SK-N-SH (cell line): ENCODE results near the gene NCBP3. TPM values are rescaled to one million over a fixed set of nuclear protein-coding genes. Genes with fewer than 3 reads are reported as not detected.

Source experiments
- CTCF ChIA-PET: fragments of 300-600, 350-600 bp; formaldehyde crosslinking; extraction: SDS; loops from one replicate; lab custom pipeline; 2021; lab: Yijun Ruan, JAX
- POLR2A ChIA-PET: fragments of 350-600 bp; sonication (Branson Sonifier 250); formaldehyde crosslinking; extraction: SDS; loops from one replicate; lab custom pipeline; 2020; ENCODE audit warnings: antibody characterized with exemption, inconsistent platforms; lab: Yijun Ruan, JAX
- DNase-seq: peaks from one replicate; pipeline ENCODE4 v3.0.0; 2012
- H2AFZ ChIP-seq: fragments of 200-600 bp; sonication (generic); 2 replicates; pipeline ENCODE4 v1.8.1; 2016; ENCODE audit warnings: antibody characterized with exemption, mild to moderate bottlenecking, low read depth
- H3F3A ChIP-seq: fragments of 200-600 bp; sonication (generic); replicated peaks from 2 replicates; pipeline ENCODE3; 2016; ENCODE audit warnings: antibody characterized with exemption, mild to moderate bottlenecking; ENCODE audit not compliant: insufficient read depth
- H3K27ac ChIP-seq, 2 experiments: fragments of 200-500 bp in 1 of 2; fragments of 200-600 bp in 1 of 2; sonication (Bioruptor generic) in 1 of 2; sonication (generic), shearing (Covaris generic) in 1 of 2; 2 replicates each; pipeline versions ENCODE4 v1.5.1 to v1.6.1; 2014 to 2016; ENCODE audit warnings: low read depth in 2 of 2, inconsistent platforms in 1 of 2, low read length in 1 of 2, mild to moderate bottlenecking in 1 of 2, mixed read lengths in 1 of 2
- H3K27me3 ChIP-seq: fragments of 200-600 bp; sonication (generic), shearing (Covaris generic); 2 replicates; pipeline ENCODE4 v1.6.1; 2016; ENCODE audit warnings: mixed run types; ENCODE audit not compliant: insufficient read depth
- H3K36me3 ChIP-seq, 2 experiments: fragments of 200-500 bp in 1 of 2; fragments of 200-600 bp in 1 of 2; sonication (Bioruptor generic) in 1 of 2; sonication (generic) in 1 of 2; replicated peaks in 1 of 2; 2 replicates each; pipeline versions ENCODE3 to v1.5.1; 2014 to 2016; ENCODE audit warnings: low read length in 1 of 2, mild to moderate bottlenecking in 1 of 2; ENCODE audit not compliant: insufficient read depth in 2 of 2, control insufficient read depth in 1 of 2
- H3K4me1 ChIP-seq, 2 experiments: fragments of 200-500 bp in 1 of 2; fragments of 200-600 bp in 1 of 2; sonication (Bioruptor generic) in 1 of 2; sonication (generic), shearing (Covaris generic) in 1 of 2; 2 replicates each; pipeline versions ENCODE4 v1.5.1 to v1.6.1; 2014 to 2016; ENCODE audit warnings: low read depth in 1 of 2, low read length in 1 of 2, mixed run types in 1 of 2; ENCODE audit not compliant: insufficient read depth in 2 of 2, control insufficient read depth in 1 of 2
- H3K4me2 ChIP-seq: fragments of 200-600 bp; sonication (generic), shearing (Covaris generic); 2 replicates; pipeline ENCODE4 v1.6.1; 2017; ENCODE audit warnings: mixed run types
- H3K4me3 ChIP-seq, 2 experiments: fragments of 200-500 bp in 1 of 2; fragments of 200-600 bp in 1 of 2; sonication (Bioruptor generic) in 1 of 2; sonication (generic), shearing (Covaris generic) in 1 of 2; 2 replicates each; pipeline versions ENCODE4 v1.5.1 to v1.8.1; 2014 to 2016; ENCODE audit warnings: low read depth in 2 of 2, inconsistent platforms in 1 of 2, low read length in 1 of 2, mild to moderate bottlenecking in 1 of 2, mixed read lengths in 1 of 2, moderate library complexity in 1 of 2
- H3K79me2 ChIP-seq: fragments of 200-600 bp; sonication (generic); 2 replicates; pipeline ENCODE4 v1.8.1; 2017; ENCODE audit warnings: mild to moderate bottlenecking; ENCODE audit not compliant: insufficient read depth
- H3K9ac ChIP-seq: fragments of 200-600 bp; sonication (generic); 2 replicates; pipeline ENCODE4 v1.6.1; 2017; ENCODE audit warnings: mixed run types
- H3K9me2 ChIP-seq: fragments of 200-600 bp; sonication (generic); 2 replicates; pipeline ENCODE4 v1.6.1; 2017; ENCODE audit warnings: mixed run types
- H3K9me3 ChIP-seq: fragments of 200-600 bp; sonication (generic); 2 replicates; pipeline ENCODE4 v1.6.1; 2017; ENCODE audit warnings: mixed run types, mild to moderate bottlenecking, moderate library complexity
- H4K20me1 ChIP-seq: fragments of 200-600 bp; sonication (generic); 2 replicates; pipeline ENCODE4 v1.6.1; 2017; ENCODE audit warnings: mild to moderate bottlenecking, mixed run types; ENCODE audit not compliant: insufficient read depth
- CHD2 ChIP-seq: fragments of 150-350 bp; IDR thresholded peaks from 2 replicates; pipeline ENCODE4 v1.6.1; 2018; ENCODE audit warnings: low read length; ENCODE audit not compliant: partially characterized antibody
- ELF1 ChIP-seq: IDR thresholded peaks from 2 replicates; pipeline ENCODE4 v1.4.0; 2012
- FOSL2 ChIP-seq: IDR thresholded peaks from 2 replicates; pipeline ENCODE4 v1.4.0; 2012; ENCODE audit warnings: low read depth, mild to moderate bottlenecking, moderate library complexity, borderline replicate concordance
- FOXJ3 ChIP-seq: sonication (generic); formaldehyde crosslinking; IDR thresholded peaks from 2 replicates; pipeline ENCODE4 v1.5.1; 2020; ENCODE audit warnings: mild to moderate bottlenecking, missing genetic modification reagents
- NRF1 ChIP-seq: IDR thresholded peaks from 2 replicates; pipeline ENCODE4 v1.6.1; 2012; ENCODE audit warnings: low read depth, mild to moderate bottlenecking, low read length
- RCOR1 ChIP-seq: fragments of 150-350 bp; IDR thresholded peaks from 2 replicates; pipeline ENCODE4 v1.6.1; 2017; ENCODE audit warnings: antibody characterized with exemption, low read length
- RXRA ChIP-seq: IDR thresholded peaks from 2 replicates; pipeline ENCODE4 v1.4.0; 2012; ENCODE audit warnings: low read depth, mild to moderate bottlenecking, borderline replicate concordance
- SMC3 ChIP-seq: IDR thresholded peaks from 2 replicates; pipeline ENCODE4 v1.6.1; 2012; ENCODE audit warnings: low read depth, low read length, improper control_type of control experiment
- YY1 ChIP-seq: IDR thresholded peaks from 2 replicates; pipeline ENCODE4 v1.4.0; 2012; ENCODE audit warnings: low read depth, mild to moderate bottlenecking
- WGBS: methylation state at CpG from one replicate; pipeline ENCODE4 v1.1.6; 2017; ENCODE audit warnings: low lambda C conversion rate; 5-methylcytosine and 5-hydroxymethylcytosine counted together
- polyA plus RNA-seq, 3 experiments: library from polyadenylated mRNA; depleted of rRNA; stranded (reverse); fragments of >200 nt; gene quantifications; 2 replicates each; pipeline ENCODE4 v1.2.3, GENCODE V29; 2012
- TF ChIP-seq, protein P1 (sequence below): IDR thresholded peaks from 2 replicates; pipeline ENCODE4 v1.4.0; 2012; ENCODE audit warnings: low read depth
- TF ChIP-seq, protein P2 (sequence below): IDR thresholded peaks from 2 replicates; pipeline ENCODE4 v1.6.1; 2012; ENCODE audit warnings: mild to moderate bottlenecking, low read depth, low read length, moderate library complexity
- TF ChIP-seq, protein P3 (sequence below): IDR thresholded peaks from 2 replicates; pipeline ENCODE4 v1.4.0; 2012; ENCODE audit warnings: low read depth, borderline replicate concordance
- TF ChIP-seq, protein P4 (sequence below): fragments of 200-600 bp; sonication (generic); IDR thresholded peaks from 2 replicates; pipeline ENCODE4 v1.6.1; 2017; ENCODE audit warnings: antibody characterized with exemption, mild to moderate bottlenecking, moderate library complexity
- TF ChIP-seq, protein P5 (sequence below): IDR thresholded peaks from 2 replicates; pipeline ENCODE4 v1.4.0; 2012; ENCODE audit warnings: low read depth, borderline replicate concordance

Gene NCBP3
- polyA plus RNA-seq, 1 of the 3 experiments (the other 2 are of a cell fraction), result 6.5 TPM

DNA sequence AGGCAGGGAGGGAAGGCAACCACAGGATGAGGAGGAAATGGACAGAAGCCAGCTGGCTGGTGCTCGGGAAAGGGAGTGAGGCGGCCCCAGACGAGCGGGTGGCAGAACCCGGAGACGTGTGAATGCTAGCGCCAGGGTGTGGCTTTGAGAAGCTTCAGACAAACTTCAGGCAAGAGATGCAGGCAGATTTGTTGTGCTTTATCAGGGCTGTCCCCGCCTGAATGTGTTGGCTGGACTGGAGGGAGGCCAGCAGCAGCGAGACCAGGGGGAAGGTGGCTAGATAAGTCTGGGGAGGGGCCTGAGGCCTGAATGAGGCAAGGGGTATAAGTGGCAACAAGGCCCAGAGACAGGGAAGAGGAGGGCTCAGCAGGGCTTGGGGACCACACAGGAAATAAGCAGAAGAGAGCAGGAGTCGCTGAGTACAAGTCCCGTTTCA, 24.8 kb upstream of the NCBP3 start:
- Histone ChIP-seq H4K20me1 (no peaks in the 10 kb centered on the region), H3K4me3 (no peak overlapping the region)
- TF ChIP-seq RXRA (no peak), YY1 (no peak), SMC3 (no peak), RCOR1 (no peak), FOXJ3 (no peak), FOSL2 (no peak), NRF1 (no peak), ELF1 (no peak), CHD2 (no peak)
- TF ChIP-seq, protein P1, sequence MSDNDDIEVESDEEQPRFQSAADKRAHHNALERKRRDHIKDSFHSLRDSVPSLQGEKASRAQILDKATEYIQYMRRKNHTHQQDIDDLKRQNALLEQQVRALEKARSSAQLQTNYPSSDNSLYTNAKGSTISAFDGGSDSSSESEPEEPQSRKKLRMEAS, result no peak
- TF ChIP-seq, protein P2, sequence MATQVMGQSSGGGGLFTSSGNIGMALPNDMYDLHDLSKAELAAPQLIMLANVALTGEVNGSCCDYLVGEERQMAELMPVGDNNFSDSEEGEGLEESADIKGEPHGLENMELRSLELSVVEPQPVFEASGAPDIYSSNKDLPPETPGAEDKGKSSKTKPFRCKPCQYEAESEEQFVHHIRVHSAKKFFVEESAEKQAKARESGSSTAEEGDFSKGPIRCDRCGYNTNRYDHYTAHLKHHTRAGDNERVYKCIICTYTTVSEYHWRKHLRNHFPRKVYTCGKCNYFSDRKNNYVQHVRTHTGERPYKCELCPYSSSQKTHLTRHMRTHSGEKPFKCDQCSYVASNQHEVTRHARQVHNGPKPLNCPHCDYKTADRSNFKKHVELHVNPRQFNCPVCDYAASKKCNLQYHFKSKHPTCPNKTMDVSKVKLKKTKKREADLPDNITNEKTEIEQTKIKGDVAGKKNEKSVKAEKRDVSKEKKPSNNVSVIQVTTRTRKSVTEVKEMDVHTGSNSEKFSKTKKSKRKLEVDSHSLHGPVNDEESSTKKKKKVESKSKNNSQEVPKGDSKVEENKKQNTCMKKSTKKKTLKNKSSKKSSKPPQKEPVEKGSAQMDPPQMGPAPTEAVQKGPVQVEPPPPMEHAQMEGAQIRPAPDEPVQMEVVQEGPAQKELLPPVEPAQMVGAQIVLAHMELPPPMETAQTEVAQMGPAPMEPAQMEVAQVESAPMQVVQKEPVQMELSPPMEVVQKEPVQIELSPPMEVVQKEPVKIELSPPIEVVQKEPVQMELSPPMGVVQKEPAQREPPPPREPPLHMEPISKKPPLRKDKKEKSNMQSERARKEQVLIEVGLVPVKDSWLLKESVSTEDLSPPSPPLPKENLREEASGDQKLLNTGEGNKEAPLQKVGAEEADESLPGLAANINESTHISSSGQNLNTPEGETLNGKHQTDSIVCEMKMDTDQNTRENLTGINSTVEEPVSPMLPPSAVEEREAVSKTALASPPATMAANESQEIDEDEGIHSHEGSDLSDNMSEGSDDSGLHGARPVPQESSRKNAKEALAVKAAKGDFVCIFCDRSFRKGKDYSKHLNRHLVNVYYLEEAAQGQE, result no peak
- TF ChIP-seq, protein P3, sequence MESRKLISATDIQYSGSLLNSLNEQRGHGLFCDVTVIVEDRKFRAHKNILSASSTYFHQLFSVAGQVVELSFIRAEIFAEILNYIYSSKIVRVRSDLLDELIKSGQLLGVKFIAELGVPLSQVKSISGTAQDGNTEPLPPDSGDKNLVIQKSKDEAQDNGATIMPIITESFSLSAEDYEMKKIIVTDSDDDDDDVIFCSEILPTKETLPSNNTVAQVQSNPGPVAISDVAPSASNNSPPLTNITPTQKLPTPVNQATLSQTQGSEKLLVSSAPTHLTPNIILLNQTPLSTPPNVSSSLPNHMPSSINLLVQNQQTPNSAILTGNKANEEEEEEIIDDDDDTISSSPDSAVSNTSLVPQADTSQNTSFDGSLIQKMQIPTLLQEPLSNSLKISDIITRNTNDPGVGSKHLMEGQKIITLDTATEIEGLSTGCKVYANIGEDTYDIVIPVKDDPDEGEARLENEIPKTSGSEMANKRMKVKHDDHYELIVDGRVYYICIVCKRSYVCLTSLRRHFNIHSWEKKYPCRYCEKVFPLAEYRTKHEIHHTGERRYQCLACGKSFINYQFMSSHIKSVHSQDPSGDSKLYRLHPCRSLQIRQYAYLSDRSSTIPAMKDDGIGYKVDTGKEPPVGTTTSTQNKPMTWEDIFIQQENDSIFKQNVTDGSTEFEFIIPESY, result no peak
- TF ChIP-seq, protein P4, sequence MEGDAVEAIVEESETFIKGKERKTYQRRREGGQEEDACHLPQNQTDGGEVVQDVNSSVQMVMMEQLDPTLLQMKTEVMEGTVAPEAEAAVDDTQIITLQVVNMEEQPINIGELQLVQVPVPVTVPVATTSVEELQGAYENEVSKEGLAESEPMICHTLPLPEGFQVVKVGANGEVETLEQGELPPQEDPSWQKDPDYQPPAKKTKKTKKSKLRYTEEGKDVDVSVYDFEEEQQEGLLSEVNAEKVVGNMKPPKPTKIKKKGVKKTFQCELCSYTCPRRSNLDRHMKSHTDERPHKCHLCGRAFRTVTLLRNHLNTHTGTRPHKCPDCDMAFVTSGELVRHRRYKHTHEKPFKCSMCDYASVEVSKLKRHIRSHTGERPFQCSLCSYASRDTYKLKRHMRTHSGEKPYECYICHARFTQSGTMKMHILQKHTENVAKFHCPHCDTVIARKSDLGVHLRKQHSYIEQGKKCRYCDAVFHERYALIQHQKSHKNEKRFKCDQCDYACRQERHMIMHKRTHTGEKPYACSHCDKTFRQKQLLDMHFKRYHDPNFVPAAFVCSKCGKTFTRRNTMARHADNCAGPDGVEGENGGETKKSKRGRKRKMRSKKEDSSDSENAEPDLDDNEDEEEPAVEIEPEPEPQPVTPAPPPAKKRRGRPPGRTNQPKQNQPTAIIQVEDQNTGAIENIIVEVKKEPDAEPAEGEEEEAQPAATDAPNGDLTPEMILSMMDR, result no peak
- TF ChIP-seq, protein P5, sequence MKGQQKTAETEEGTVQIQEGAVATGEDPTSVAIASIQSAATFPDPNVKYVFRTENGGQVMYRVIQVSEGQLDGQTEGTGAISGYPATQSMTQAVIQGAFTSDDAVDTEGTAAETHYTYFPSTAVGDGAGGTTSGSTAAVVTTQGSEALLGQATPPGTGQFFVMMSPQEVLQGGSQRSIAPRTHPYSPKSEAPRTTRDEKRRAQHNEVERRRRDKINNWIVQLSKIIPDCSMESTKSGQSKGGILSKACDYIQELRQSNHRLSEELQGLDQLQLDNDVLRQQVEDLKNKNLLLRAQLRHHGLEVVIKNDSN, result no peak
- TF ChIP-seq, all 33 proteins: peak for 0
- Histone ChIP-seq H3K36me3 (peaks cover 0 to 6% of the 10 kb centered on the region in 2 experiments), H3K9me3 (no peaks in the 10 kb centered on the region), H3K27ac (no peak overlapping the region), H3K27me3 (no peaks in the 10 kb centered on the region), H3K9me2 (no peaks in the 10 kb centered on the region), H3F3A (no peaks in the 10 kb centered on the region), H3K9ac (no peak overlapping the region), H3K79me2 (no peaks in the 10 kb centered on the region), H3K4me2 (no peak overlapping the region), H3K4me1 (no peaks in the 10 kb centered on the region; a peak in 1 of 4 replicates), H2AFZ (no peak overlapping the region)
- WGBS, result 84% methylated on average over 11 of the region's 11 CpGs
- DNase-seq, result no peak
- CTCF ChIA-PET, result interaction anchor here (2.1 kb wide), 1 partner anchor 43 kb away, joined by 6 read pairs; no protein-coding TSS in a partner anchor
- POLR2A ChIA-PET, result no interaction called here
